GM19193 (cell line): Measurements from ENCODE around the gene IL18BP.

Experiments used
- POLR2A ChIP-seq: IDR thresholded peaks from 4 replicates; pipeline ENCODE4 v1.6.1; 2011; ENCODE audit not compliant: insufficient read depth, insufficient read length; ENCODE audit errors: extremely low read depth

Gene IL18BP

DNA sequence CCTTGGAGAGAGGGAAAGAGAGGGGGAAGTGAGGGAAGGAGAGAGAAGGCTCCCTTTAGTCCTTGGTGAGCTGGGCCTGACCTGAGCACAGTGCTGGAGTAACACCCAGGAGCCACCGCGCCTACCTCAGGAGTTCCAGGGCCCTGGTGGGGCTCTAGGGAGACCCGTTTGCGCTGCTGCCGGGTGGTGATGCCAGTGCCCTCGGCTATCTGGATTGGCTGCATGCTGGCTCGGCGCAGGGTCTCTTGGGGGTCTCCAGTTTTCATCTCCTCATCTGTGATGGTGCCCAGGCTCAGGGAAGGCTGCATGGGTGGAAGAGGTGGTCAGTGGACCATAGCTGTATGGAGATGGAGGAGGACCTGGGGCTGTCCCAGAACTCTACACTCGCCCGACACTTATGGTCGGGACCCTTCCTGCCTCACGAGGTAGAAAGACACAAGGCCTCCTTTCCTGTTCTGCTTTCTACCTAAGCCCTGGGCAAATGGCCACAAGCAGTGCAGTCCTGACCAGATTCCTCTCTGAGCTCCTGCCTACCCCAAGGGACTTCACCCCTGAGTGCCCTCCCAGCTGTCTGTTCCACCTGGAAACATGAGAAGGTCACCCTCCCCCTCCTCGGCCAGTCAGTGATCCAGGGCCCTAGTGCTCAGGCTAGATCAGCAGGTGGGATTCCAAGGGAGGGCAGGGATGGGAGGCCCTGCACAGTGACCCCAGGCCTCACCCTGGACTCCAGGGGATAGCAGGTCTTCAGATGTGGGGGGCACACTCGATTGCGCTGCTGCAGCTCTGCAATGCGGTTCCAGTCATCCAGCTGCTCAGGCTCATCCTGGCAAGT is 6.0 kb downstream of the IL18BP start:
- TF ChIP-seq POLR2A = no peak

GRCh38 chr11:72005347-72006260 is 6.9 kb downstream of the IL18BP start:
- no peak for TF ChIP-seq POLR2A

DNA sequence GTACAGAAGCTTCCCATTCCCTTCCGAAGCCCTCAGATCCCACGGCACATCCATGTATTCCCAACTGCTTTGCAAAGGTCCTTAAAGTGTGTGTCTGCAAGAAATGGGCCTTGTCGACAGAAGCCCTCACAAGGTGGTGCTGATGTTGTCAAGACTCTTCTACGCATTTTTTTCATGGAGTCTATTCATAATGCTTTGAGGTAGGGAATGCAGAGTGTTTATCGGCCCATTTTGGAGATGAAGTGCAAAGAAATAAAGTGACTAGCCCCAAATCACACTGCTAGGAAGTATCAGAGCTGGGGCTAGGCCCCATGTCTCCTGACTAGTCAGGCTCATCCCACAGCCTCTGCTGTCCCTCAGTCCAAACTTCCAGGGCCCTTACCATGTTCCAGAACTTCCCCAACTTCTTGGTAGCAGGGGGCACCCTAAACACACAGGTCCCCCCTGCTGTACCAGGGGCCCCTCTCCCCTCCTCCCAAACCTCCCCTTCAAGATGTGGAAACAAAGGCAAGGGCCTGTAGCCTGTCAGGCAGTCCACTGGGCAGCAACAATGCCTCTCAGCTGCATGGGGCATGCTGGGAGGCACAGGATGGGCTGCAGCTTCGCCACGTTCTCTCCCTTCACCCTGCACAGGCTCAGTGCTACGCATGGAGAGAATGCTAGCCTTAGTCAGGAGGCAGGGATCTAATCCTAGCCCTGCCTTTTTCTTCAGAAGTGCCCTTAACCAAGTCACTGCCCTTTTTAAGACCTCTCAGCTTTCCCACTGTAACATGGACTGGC is 7.8 kb downstream of the IL18BP start:
- no peak for TF ChIP-seq POLR2A

DNA sequence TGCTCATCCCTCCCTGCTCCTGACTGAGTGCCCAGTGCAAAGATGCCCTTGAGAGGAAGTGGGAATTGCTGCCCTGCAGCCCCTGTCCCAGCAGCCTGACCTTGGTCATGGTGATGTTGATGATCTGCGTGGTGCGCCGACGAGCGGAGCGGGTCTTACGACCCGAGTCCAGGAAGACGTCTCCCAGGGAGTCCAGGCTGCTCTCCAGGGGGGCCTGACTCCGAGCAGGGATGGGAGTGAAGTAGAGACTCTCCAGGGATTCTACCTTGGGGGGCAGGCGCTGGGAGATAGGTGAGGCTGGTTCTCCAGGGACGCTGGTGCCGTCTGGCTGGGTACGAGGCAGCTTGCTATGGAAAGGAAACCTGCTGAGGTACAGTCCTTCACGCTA is 8.4 kb downstream of the IL18BP start:
- peak; percentile 27 for TF ChIP-seq POLR2A

- TF ChIP-seq POLR2A = no peak
These were observed 8.9 kb downstream of the IL18BP start for GRCh38 chr11:72007587-72007986.

DNA sequence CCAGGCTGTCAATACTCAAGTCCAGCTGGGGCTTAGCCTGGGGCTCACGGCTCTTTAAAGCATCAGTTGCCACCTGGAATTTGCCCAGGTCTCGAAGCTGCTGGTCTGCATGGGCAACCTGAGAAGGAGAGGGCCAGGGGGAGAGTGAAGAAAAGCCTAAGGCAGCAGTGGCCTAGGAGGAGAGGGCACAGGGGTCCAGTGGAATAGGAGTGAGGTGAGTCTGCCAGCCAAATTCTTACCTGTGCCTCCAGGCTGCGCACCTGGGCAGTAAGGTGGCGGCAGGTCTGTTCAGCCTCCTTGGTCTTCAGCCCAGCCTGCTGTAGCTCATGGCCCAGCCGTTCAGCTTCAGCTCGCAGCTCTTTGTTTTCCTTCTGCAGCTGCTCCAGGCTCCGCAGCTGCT is 10.0 kb downstream of the IL18BP start:
- TF ChIP-seq POLR2A = peak; percentile 37

DNA sequence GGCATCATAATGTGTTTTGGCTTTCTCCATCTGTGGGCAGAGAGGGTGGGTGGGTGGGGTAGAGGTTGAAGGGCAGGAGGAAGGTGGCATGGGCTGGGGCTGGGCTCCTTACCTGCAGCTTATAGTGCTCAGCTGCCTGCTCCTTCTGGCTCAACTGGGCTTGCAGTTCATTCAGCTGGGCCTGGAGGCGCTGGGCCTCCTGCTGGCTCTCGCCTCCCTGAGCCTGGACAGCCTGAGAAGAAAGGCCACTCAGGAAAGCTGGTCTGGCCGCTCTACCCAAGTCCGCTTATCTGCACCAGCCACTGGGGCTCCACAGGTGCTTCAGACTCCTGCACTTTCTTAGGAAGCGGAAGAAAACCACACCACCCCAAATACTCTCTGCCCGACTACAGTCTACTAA is 10.4 kb downstream of the IL18BP start:
- TF ChIP-seq POLR2A = peak; percentile 6

DNA sequence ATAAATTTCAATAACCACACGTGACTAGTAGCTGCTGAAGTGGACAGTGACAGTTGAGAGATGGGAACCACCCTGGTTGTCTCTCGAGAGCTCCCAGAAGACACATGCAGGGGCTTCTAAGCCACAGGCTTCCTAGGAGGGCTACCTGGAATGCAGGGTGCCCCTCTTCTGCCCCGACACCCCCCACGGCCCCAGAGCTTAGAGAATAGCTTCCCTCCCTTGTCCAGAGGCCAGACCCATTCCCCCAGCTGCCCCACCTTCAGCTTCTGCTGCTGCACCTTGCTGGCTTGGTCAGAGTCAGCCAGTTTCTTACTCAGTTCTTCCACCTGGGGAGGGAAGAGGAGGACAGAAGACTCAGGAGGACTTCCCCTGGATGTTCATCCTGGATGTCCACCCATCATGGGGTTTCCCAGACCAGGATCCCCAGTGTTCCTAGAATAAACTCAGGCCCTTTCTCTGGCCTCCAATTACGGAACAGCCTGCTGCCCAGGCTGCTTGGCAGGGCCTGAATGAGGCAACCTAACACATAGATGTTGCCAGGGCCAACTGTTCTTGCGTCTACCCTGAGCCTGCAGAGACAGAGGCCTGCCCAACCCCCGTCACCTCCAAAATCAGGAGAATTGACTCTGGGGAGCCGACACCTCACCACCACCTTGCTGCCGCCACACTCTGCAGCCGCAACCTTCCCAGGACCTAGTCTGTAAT is 12.0 kb downstream of the IL18BP start:
- no peak for TF ChIP-seq POLR2A

DNA sequence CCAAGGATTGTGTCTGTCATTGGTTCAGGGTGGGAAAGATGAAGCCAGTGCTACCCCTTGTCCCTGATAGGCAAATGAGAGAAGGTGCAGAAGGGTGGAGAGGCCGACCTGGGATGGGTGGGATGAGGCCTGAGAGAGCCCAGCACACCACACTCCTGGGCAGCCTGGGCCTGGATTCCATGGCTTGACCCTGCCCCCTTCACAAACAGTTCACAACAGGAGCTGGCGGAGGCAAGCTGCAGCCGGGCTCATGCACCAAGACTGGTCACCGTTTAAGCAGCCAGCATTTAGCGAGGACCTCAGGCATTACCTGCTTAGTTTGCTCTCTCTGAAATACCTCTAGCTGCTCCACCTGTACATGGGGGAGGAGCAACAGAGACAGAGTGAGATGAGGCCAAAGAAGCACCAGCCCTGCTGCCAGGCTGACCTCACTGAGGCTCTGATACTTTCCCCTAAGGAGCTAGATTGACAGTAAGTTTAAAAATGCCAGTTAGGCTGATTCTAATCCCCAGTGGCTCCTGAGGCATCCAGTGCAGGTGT is 13.5 kb downstream of the IL18BP start:
- TF ChIP-seq POLR2A = no peak

- TF ChIP-seq POLR2A = peak; percentile 15
These were observed 14.4 kb downstream of the IL18BP start for GRCh38 chr11:72012897-72013721.

DNA sequence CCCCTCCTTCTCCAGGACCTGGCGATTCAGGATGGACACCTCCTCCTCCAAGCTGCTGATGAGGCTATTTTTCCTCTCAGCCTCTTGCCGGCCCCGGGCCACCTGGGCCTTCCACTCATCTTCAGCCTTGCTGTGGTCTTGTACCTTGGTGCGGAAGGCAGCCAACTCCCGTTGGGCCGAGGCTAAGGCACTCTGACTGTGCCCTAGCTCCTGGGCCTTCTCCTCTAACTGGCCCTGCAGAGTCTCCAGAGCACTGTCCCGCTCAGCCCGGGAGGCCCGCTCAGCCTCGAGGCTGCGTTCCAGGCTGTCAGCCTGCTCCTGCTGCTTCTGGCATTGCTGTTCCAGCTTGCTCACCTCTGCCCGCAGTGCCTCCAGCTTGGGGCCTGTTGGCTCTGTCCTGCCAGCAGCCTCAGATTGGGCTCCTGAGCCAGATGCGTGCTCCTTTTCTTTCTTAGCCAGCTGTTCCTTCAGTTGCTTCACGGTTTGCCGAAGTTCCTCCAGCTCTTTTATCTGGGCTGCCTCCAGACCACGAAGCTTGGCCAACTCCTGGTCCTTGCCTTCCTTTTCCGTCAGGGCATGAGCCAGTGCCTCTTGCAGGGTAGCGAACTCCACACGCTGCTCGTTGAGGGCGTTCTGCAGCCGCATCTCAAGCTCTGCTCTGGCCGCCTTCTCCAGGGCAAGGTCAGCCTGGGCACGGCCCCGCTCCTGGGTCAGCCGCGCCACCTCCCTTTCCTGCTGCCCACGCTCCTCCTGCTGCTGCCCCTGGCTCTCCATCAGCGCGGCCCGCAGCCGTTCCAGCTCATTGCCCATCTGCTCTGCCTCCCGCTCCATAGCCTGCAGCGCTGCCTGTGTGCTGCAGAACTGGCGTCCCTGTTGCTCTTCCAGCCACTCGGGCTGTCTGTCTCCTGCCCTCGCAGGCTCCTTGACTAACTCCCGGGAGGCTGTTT is 15.3 kb downstream of the IL18BP start:
- no peak for TF ChIP-seq POLR2A

- no peak for TF ChIP-seq POLR2A
These were observed 16.1 kb downstream of the IL18BP start for GRCh38 chr11:72014761-72015320.
